Stimulated activated CD8-positive, alpha-beta memory T cell treated with anti-CD3 and anti-CD28 coated beads, Interleukin-7, amount 100 ng/mL, for 4 hours (primary cell): Measurements from ENCODE around the gene TDRD7.
"Not testable (repeated sequence)": the region's sequence is repeated elsewhere in the genome, so short reads cannot be mapped to it uniquely, and the experiment has no call there.

ENCODE experiments used
- DNase-seq, 2 donors: peaks; one replicate each; pipeline ENCODE4 v3.0.0-alpha.2; 2020; ENCODE audit warnings: low read depth in 2 of 2

TDRD7 gene

DNA sequence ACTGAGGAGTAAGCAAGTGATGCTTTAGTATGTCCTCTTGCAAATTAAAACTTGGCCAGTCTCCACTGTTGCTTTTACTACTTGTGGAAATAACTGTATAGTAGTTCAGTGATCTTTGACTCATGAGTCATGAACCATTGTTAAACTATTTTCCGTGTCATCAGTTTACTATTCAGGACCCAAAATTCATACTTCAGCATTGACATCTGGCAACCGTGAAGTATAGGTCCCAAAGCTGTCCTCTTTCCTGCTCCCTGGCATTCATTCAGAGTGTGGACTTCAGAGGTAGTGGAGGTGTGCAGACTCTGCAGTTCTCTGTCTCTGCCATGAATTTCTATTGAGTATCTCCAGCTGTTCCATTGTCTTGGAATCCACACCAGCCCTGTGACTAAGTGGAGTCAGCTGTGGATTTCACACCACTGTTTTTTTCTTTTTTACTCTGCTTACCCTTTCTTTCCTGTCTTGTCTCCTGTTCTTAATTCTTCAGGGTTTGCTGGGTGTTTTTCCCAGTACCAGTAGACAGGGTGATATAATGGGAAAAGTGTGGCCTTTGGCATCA lies 7.5 kb downstream of the TDRD7 start:
- DNase-seq, result no peak

- DNase-seq, result no peak
Measured at GRCh38 chr9:97425336-97425972, 13.6 kb downstream of the TDRD7 start.

- DNase-seq, result no peak
Measured at GRCh38 chr9:97425973-97426336, 14.1 kb downstream of the TDRD7 start.

DNA sequence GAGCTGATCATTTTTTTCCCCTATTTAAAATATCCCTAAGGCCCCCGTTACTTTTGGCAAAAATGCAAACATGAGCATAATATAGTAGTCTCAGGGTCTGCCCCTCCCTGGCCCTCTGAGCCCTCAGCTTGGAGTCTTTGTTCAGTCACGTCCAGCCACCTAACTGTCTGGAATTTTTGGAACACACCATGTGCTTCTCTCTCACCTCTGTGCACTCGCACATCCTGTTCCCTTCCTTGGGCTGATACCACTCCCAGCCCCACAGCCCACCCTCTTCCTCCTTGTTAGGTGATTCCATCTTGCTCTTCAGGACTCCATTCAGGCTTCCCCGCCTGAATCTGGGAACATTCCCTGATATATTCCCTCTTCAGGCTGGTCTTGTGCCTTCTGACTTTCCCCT lies 16.0 kb downstream of the TDRD7 start:
- DNase-seq, result no peak

- no peak for DNase-seq
Measured at GRCh38 chr9:97430316-97431043, 18.6 kb downstream of the TDRD7 start.

DNA sequence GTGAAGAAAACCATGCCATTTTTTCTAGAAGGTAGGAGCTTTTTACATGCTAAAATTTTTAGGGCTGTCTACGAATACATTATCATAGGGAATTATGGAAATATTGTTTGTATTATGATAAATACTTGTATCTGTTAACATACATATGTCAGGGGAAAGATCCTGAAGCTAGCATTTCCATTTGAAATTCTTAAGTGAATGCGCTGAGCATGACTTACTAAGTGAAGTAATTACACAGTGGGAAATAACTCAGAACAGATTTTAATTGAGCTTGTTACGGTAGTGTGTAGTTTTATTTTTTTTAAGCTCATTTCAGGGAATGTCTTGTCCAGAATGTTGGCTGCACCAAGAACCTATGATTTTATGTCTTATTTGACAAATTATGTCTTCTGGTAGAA lies 19.1 kb downstream of the TDRD7 start:
- DNase-seq, result no peak

GRCh38 chr9:97431549-97432143 lies 19.8 kb downstream of the TDRD7 start:
- no peak for DNase-seq

DNA sequence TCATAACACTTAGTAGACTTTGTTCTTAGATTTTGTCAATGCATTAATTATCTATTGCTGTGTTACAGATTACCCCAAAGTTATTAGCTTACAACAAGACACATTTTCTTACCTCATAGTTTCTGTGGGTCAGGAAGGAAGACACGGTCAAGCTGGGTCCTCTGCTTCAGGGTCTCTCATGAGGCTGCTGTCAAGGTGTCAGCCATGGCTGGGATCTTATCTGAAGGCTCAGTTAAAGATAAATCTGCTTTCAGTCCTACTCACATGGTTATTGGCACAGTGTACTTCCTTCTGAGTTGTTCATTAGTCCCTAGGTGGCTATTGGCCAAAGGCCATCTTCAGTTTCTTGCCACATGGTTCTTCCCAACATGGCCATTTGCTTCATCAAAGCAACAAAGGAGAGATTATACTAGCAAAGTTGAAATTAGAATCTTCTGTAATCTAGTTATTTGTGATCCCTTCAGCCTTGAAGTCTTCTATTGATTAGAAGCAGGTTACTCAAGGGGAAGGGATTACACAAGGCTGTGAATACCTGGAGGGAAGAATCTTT lies 25.2 kb downstream of the TDRD7 start:
- DNase-seq, result no peak

DNA sequence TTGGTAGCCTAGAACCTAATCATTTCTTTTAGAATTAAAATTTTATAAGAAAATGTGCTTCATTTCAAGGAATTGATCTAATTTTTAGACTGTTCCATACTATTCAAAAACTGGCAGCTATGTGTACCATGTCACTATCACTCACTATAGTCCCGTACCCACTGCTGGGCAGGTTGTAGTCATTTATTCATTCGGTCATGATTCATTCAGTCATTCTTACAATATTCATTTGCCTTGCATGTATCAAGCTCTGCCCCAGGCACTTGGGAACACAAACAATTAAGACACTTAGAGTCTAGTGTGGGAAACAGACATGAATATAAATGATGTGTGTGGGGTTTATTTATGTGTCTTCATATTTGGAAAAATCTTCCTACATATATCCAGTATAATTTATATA lies 26.4 kb downstream of the TDRD7 start:
- DNase-seq, result no peak

GRCh38 chr9:97438666-97439065 lies 26.8 kb downstream of the TDRD7 start:
- DNase-seq, result no peak

DNA sequence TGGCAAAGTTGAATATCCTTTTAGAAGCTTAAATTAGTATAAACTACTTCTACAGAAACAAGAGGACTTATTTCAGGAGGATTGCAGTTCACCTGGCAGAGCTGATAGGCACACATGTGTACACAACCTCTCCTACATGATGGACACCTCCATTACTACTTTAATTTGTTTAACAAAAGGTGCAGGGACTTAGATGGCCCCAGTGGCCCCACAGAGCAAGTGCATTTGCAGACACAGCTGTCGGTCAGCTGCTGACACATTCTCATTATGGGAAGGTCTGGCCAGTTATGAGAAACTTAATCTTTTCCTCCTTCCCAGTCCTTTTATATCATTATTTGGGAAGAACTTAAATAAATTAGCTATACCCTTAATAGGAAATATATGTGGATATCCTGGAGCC lies 28.3 kb downstream of the TDRD7 start:
- DNase-seq, result no peak

DNA sequence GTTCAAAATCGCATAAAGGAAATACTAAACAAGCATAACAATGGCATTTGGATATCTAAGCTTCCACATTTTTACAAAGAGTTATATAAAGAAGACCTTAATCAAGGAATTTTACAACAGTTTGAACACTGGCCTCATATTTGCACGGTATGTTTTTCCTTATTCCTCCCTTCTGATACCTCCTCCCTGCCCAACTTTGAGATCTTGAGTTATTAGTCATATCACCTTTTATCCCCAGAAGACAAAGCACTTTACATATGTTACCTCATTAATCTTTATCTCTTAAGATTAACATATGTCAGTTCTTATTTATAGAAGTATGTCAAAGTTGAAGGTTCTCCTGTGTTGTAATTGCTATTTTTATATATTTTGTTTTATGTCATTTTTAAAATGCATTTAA lies 29.8 kb downstream of the TDRD7 start:
- no peak for DNase-seq

DNA sequence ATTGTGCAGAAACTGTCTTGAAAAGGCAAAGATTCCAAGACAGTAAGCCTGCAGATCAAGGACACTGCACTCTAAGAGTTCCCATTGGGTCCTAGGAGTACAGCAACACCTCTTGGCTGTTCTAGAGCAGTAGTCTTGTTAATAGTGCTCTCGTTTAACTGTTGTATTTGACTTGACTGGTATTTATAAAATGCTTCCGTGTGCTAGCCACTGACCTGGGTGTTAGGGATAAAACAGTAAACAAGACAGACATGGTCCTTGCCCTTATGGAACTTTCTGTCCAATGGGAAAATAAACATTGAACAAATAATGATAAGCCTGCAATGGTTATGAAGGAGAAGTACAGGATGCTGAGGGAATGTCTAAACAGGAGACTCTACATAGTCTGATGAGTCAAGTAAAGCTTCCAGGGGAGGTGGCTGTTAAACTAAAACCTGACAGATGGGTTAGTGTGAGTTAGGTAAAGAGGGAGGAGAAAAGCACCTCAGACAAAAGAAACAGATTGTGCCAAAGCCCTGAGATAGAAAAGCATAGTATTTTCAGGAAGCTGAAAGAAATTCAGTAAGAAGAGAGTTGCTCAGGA lies 33.3 kb downstream of the TDRD7 start:
- no peak for DNase-seq

DNA sequence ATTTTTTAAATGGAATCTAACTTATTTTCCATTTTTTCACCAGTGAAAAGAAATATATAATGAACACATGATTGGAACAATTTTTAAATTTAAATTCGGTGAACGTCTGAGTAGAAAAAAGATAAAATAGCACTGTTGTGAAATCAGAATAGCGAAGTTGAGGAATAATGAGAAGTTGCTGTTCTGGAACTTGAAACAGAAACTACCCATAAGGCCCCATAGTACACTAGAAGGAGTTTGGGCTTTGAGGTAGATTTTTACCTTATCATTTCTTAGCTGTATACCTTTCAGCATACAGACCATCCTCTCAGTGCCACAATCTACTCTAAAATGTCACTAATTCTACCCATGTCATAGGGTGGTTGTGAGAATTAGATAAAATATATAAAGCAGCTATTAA lies 35.1 kb downstream of the TDRD7 start:
- DNase-seq, result no peak

- not testable (repeated sequence) for DNase-seq
Measured at GRCh38 chr9:97453573-97453972, 41.7 kb downstream of the TDRD7 start.

- DNase-seq, result not testable (repeated sequence)
Measured at GRCh38 chr9:97456841-97457240, 44.9 kb downstream of the TDRD7 start.

GRCh38 chr9:97459326-97459725 lies 47.4 kb downstream of the TDRD7 start:
- DNase-seq, result no peak

DNA sequence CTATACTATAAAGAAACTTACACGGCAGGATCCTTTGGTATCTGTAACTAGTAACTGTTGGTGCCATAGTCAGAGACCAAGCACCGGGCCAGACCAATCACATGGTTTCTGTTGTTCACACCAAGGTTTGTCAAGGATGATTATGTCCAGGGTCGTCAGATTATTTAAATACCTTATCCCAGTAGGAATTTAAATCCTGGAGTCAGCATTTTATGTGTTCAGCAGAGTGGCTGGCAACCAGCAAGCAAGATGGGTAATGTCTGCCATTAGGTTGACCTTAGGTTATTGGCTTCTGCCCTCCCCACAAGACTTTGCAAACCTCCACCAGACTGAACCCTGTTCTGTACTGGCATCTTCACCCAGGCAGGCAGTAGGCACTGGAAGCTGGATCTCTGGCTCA lies 50.3 kb downstream of the TDRD7 start:
- DNase-seq, result no peak

DNA sequence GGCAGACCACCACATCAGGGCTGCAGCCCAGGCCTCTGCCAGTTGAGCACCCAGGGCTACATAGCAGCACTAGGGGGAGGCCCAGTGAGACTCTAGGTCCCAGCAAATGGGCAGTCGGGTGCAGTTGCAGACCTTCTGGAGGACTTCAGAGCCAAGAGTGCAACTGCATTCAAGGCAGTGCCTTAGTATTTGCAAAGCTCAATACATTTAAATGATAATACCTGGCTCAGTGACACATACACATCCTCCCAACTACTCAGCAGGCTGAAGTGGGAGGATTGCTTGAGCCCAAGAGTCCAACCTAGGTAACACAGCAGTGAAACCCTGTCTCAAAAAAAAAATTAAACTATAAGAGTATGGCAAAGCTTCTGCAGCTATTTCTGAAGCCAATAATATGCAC lies 51.0 kb downstream of the TDRD7 start:
- DNase-seq, result no peak

GRCh38 chr9:97468658-97469448 lies 57.0 kb downstream of the TDRD7 start:
- no peak for DNase-seq

DNA sequence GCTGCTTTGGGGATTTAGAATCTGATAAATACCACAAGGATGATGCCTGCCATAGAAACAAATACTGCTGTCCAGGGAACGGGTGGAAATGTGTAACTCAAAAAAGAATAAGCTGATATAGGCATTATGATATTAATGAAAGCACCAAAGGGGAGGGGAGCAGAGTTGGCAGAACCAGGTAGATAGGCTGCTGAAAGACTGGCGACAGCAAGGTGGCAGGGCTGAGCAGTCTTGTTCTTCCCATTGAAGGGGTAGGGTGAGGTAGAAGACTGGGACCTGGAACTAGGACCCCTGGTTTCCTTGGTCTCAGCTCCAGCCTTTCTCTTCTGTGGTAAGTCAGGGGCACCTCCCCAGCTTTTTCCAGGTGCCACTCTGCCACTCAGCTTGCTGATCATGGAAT lies 58.2 kb downstream of the TDRD7 start:
- DNase-seq, result no peak

DNA sequence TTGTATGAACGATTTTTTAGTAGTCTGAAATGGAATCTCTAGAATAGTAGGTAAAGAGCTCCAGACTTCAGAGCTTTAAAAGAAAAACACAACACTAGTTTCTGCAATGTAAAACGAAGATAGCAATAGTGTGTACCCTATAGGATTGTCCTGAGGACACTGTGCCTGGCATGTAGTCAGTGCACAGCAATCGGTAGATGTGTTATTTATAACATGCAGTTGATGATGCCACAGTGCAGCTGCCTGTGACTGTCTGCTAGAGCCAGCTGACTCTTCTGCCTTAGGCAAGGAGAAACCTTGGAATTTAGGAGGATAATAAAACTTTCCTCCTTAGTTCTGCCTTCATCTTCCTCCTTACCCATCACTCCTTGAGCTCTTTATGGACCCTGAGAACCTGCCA lies 61.8 kb downstream of the TDRD7 start:
- DNase-seq, result no peak
